ENCODE measurements around the gene CACHD1. TPM values are rescaled to one million over a fixed set of nuclear protein-coding genes. Genes with fewer than 3 reads are reported as not detected.

The CACHD1 gene
- total RNA-seq, 1 donor from 2014 or later, result not detected

- DNase-seq (ENCODE audit: low read depth), result no peak
Observed at GRCh38 chr1:64519901-64520300, 50.0 kb downstream of the CACHD1 start.

GRCh38 chr1:64522740-64523139 lies 52.8 kb downstream of the CACHD1 start:
- no peak for DNase-seq (ENCODE audit: low read depth)

GRCh38 chr1:64523413-64524337 lies 53.7 kb downstream of the CACHD1 start:
- no peak for DNase-seq (ENCODE audit: low read depth)

GRCh38 chr1:64524614-64525013 lies 54.7 kb downstream of the CACHD1 start:
- no peak for DNase-seq (ENCODE audit: low read depth)

GRCh38 chr1:64525116-64525686 lies 55.3 kb downstream of the CACHD1 start:
- no peak for DNase-seq (ENCODE audit: low read depth)

GRCh38 chr1:64526312-64526711 lies 56.4 kb downstream of the CACHD1 start:
- no peak for DNase-seq (ENCODE audit: low read depth)

GRCh38 chr1:64527165-64527564 lies 57.2 kb downstream of the CACHD1 start:
- no peak for DNase-seq (ENCODE audit: low read depth)

GRCh38 chr1:64527786-64528185 lies 57.9 kb downstream of the CACHD1 start:
- DNase-seq (ENCODE audit: low read depth), result no peak

GRCh38 chr1:64530969-64531692 lies 61.2 kb downstream of the CACHD1 start:
- DNase-seq (ENCODE audit: low read depth), result no peak

- no peak for DNase-seq (ENCODE audit: low read depth)
Observed at GRCh38 chr1:64532646-64533045, 62.7 kb downstream of the CACHD1 start.

GRCh38 chr1:64535938-64536835 lies 66.3 kb downstream of the CACHD1 start:
- DNase-seq (ENCODE audit: low read depth), result no peak

- no peak for DNase-seq (ENCODE audit: low read depth)
Observed at GRCh38 chr1:64536836-64537490, 67.0 kb downstream of the CACHD1 start.

GRCh38 chr1:64537942-64538341 lies 68.0 kb downstream of the CACHD1 start:
- DNase-seq (ENCODE audit: low read depth), result no peak

GRCh38 chr1:64538389-64538788 lies 68.5 kb downstream of the CACHD1 start:
- DNase-seq (ENCODE audit: low read depth), result no peak

- no peak for DNase-seq (ENCODE audit: low read depth)
Observed at GRCh38 chr1:64539289-64539688, 69.4 kb downstream of the CACHD1 start.

GRCh38 chr1:64539781-64540218 lies 69.9 kb downstream of the CACHD1 start:
- no peak for DNase-seq (ENCODE audit: low read depth)

GRCh38 chr1:64540265-64540791 lies 70.4 kb downstream of the CACHD1 start:
- DNase-seq (ENCODE audit: low read depth), result no peak

- no peak for DNase-seq (ENCODE audit: low read depth)
Observed at GRCh38 chr1:64542118-64542517, 72.2 kb downstream of the CACHD1 start.

GRCh38 chr1:64543831-64544230 lies 73.9 kb downstream of the CACHD1 start:
- no peak for DNase-seq (ENCODE audit: low read depth)

All from myocyte (in vitro differentiated cells).